Measurements from ENCODE around the gene BCAR1. TPM values are rescaled to one million over a fixed set of nuclear protein-coding genes. Genes with fewer than 3 reads are reported as not detected.
A peak's percentile ranks its signal among the peaks of the same experiment; 100 is the strongest.

Gene BCAR1
- total and polyA plus RNA-seq, 5 donors from 2014 or later: 0.27 to 0.44 (median 0.38) TPM; not detected in 2

DNA sequence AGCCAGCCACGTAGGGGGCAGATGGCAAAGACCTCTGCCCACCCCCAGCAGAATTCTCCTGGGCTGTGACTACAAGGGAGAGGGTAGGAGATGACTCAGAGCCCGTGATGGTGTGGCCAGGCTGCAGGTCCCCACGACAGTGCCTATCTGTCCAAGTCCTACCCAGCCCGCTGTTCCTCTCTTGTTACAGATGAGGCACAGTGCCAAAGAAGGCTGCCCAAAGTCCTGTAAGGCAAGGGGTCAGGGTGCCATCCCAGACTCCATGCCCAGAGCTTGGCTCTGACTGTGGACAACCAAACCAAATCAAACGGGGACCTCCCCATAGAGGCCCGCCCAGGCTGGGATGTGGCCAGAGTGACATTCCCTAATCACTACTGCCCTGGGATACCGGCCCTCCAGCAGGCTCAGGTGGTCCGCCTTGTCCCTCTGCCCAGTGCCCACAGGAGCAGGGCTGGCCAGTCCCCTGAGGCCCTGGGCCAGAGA lies 12.6 kb upstream of the BCAR1 start:
- H3K4me1 ChIP-seq (ENCODE audit: control insufficient read depth, insufficient read depth, low read length, poor library complexity, severe bottlenecking): peaks cover 14% of the 10 kb centered on the region
- no peak for DNase-seq
- Mint-ChIP-seq H3K4me3 (peak overlapping the region; percentile 68 to 90 (median 76)), H3K27me3 (peaks cover 57% of the 10 kb centered on the region), H3K9me3 (peaks cover 0 to 2% (median 0%) of the 10 kb centered on the region in 7 donors), H3K27ac (no peak overlapping the region), H3K4me1 (peaks cover 0 to 12% (median 4%) of the 10 kb centered on the region in 4 donors), H3K36me3 (no peaks in the 10 kb centered on the region)
- peaks cover 3% of the 10 kb centered on the region for H3K27me3 ChIP-seq (ENCODE audit: control insufficient read depth, insufficient read depth, low read length)
- no peaks in the 10 kb centered on the region for H3K36me3 ChIP-seq (ENCODE audit: control insufficient read depth, insufficient read depth, low read length)
- H3K9me3 ChIP-seq (ENCODE audit: control insufficient read depth in 2 of 2, low read length in 2 of 2): no peaks in the 10 kb centered on the region
- no peak overlapping the region for H3K4me3 ChIP-seq (ENCODE audit: low read depth, low read length)
- no peak overlapping the region for H3K27ac ChIP-seq (ENCODE audit: insufficient read depth, low read length, poor library complexity, severe bottlenecking)
- ATAC-seq (ENCODE audit: low read depth in 2 of 2): no peak

DNA sequence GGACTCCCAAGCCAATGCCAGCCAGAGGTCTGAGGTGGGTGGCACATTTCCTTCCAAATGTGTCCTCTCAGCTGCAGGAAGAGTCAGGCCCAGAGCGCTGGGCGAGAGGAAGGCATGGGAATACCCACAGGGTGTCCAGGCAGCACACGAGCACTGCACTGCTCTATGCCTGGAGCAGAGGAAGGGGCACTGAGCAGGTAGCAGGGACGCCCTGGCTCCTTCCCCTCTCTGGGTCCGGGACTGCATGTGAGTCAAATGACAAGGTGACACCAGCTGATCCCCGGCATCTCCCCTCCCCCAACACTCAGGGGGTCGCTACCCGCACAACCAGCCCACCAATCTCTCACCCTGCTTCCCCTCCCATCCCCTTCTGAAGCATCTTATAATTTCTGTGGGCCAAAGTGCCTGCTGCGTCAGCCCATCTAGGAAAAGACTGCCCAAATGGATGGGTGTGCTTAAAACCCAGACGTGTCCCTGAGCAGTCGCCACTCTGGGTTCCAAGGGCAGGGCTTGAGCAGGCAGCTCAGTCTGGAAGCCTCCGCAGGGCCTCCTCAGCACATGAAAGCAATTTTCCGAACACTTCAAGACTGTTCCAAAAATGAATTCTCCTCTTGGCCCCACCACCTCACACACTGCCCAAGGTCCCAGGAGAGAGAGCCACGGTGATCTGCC lies 12.0 kb upstream of the BCAR1 start:
- H3K4me3 ChIP-seq (ENCODE audit: low read depth, low read length): no peak overlapping the region
- Mint-ChIP-seq H3K27ac (peak overlapping the region in 1 of 3 donors; percentile 48), H3K9me3 (peaks cover 0 to 2% (median 0%) of the 10 kb centered on the region in 7 donors), H3K4me3 (peak overlapping the region in 2 of 4 donors; percentile 50 to 62), H3K4me1 (peaks cover 0 to 12% (median 4%) of the 10 kb centered on the region in 4 donors), H3K27me3 (peaks cover 57% of the 10 kb centered on the region), H3K36me3 (no peaks in the 10 kb centered on the region)
- peaks cover 3% of the 10 kb centered on the region for H3K27me3 ChIP-seq (ENCODE audit: control insufficient read depth, insufficient read depth, low read length)
- no peak overlapping the region for H3K27ac ChIP-seq (ENCODE audit: insufficient read depth, low read length, poor library complexity, severe bottlenecking)
- H3K36me3 ChIP-seq (ENCODE audit: control insufficient read depth, insufficient read depth, low read length): no peaks in the 10 kb centered on the region
- ATAC-seq (ENCODE audit: low read depth in 2 of 2) (no peak), DNase-seq (no peak)
- H3K9me3 ChIP-seq (ENCODE audit: control insufficient read depth in 2 of 2, low read length in 2 of 2): no peaks in the 10 kb centered on the region
- peaks cover 14% of the 10 kb centered on the region for H3K4me1 ChIP-seq (ENCODE audit: control insufficient read depth, insufficient read depth, low read length, poor library complexity, severe bottlenecking)

GRCh38 chr16:75262800-75263127 lies 11.3 kb upstream of the BCAR1 start:
- peaks cover 3% of the 10 kb centered on the region for H3K27me3 ChIP-seq (ENCODE audit: control insufficient read depth, insufficient read depth, low read length)
- no peaks in the 10 kb centered on the region for H3K36me3 ChIP-seq (ENCODE audit: control insufficient read depth, insufficient read depth, low read length)
- H3K4me3 Mint-ChIP-seq: peak overlapping the region in 2 of 4 donors; percentile 13 to 32
- peaks cover 14% of the 10 kb centered on the region for H3K4me1 ChIP-seq (ENCODE audit: control insufficient read depth, insufficient read depth, low read length, poor library complexity, severe bottlenecking)
- H3K4me1 Mint-ChIP-seq: peaks cover 0 to 12% (median 4%) of the 10 kb centered on the region in 4 donors
- H3K4me3 ChIP-seq (ENCODE audit: low read depth, low read length): no peak overlapping the region
- H3K27ac Mint-ChIP-seq: peak overlapping the region in 1 of 3 donors; percentile 60
- H3K9me3 ChIP-seq (ENCODE audit: control insufficient read depth in 2 of 2, low read length in 2 of 2): no peaks in the 10 kb centered on the region
- H3K27ac ChIP-seq (ENCODE audit: insufficient read depth, low read length, poor library complexity, severe bottlenecking): no peak overlapping the region
- ATAC-seq (ENCODE audit: low read depth in 2 of 2): no peak
- peaks cover 0 to 2% (median 0%) of the 10 kb centered on the region in 7 donors for H3K9me3 Mint-ChIP-seq
- no peaks in the 10 kb centered on the region for H3K36me3 Mint-ChIP-seq
- H3K27me3 Mint-ChIP-seq: peaks cover 57% of the 10 kb centered on the region
- no peak for DNase-seq

GRCh38 chr16:75262104-75262799 lies 10.8 kb upstream of the BCAR1 start:
- Mint-ChIP-seq H3K27ac (no peak overlapping the region), H3K36me3 (no peaks in the 10 kb centered on the region), H3K27me3 (peaks cover 52% of the 10 kb centered on the region), H3K9me3 (peaks cover 0 to 2% (median 0%) of the 10 kb centered on the region in 7 donors), H3K4me1 (peaks cover 0 to 12% (median 4%) of the 10 kb centered on the region in 4 donors), H3K4me3 (peak overlapping the region in 2 of 4 donors; percentile 27 to 48)
- Histone ChIP-seq H3K27me3 (ENCODE audit: control insufficient read depth, insufficient read depth, low read length) (peaks cover 3% of the 10 kb centered on the region), H3K4me3 (ENCODE audit: low read depth, low read length) (no peak overlapping the region), H3K4me1 (ENCODE audit: control insufficient read depth, insufficient read depth, low read length, poor library complexity, severe bottlenecking) (peaks cover 14% of the 10 kb centered on the region), H3K9me3 (ENCODE audit: control insufficient read depth in 2 of 2, low read length in 2 of 2) (no peaks in the 10 kb centered on the region), H3K36me3 (ENCODE audit: control insufficient read depth, insufficient read depth, low read length) (no peaks in the 10 kb centered on the region), H3K27ac (ENCODE audit: insufficient read depth, low read length, poor library complexity, severe bottlenecking) (no peak overlapping the region)
- DNase-seq: no peak
- no peak for ATAC-seq (ENCODE audit: low read depth in 2 of 2)

DNA sequence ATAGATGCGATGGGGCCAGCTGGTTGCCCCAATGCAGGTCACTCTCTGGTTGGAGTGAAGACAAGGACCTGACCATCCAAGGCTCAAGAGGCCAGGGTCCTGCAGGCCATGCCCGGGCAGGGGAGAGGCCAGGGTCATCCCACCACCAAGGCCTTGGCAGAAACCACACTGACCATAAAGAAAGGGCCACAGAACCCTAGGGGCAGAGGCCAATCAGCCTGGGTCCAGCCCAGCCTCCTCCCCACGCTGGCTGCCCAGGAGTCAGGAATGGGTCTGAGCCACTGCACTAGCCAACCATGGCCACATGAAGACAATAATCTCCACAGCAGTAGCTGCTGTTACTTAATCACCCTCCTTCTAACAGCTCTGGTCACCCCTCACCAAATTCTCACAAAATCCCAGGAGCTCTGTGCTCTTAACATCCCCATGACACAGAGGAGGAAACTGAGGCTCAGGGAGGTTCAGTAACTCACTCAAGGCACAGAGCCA lies 10.2 kb upstream of the BCAR1 start:
- peaks cover 0 to 12% (median 4%) of the 10 kb centered on the region in 4 donors for H3K4me1 Mint-ChIP-seq
- H3K4me1 ChIP-seq (ENCODE audit: control insufficient read depth, insufficient read depth, low read length, poor library complexity, severe bottlenecking): peaks cover 14% of the 10 kb centered on the region
- no peaks in the 10 kb centered on the region for H3K36me3 ChIP-seq (ENCODE audit: control insufficient read depth, insufficient read depth, low read length)
- H3K9me3 ChIP-seq (ENCODE audit: control insufficient read depth in 2 of 2, low read length in 2 of 2): no peaks in the 10 kb centered on the region
- no peak overlapping the region for H3K27ac Mint-ChIP-seq
- ATAC-seq (ENCODE audit: low read depth in 2 of 2) (no peak), DNase-seq (no peak)
- H3K4me3 ChIP-seq (ENCODE audit: low read depth, low read length): no peak overlapping the region
- peaks cover 48% of the 10 kb centered on the region for H3K27me3 Mint-ChIP-seq
- peak overlapping the region in 1 of 4 donors; percentile 48 for H3K4me3 Mint-ChIP-seq
- H3K36me3 Mint-ChIP-seq: no peaks in the 10 kb centered on the region
- H3K9me3 Mint-ChIP-seq: peaks cover 0 to 2% (median 0%) of the 10 kb centered on the region in 7 donors
- peaks cover 3% of the 10 kb centered on the region for H3K27me3 ChIP-seq (ENCODE audit: control insufficient read depth, insufficient read depth, low read length)
- no peak overlapping the region for H3K27ac ChIP-seq (ENCODE audit: insufficient read depth, low read length, poor library complexity, severe bottlenecking)

DNA sequence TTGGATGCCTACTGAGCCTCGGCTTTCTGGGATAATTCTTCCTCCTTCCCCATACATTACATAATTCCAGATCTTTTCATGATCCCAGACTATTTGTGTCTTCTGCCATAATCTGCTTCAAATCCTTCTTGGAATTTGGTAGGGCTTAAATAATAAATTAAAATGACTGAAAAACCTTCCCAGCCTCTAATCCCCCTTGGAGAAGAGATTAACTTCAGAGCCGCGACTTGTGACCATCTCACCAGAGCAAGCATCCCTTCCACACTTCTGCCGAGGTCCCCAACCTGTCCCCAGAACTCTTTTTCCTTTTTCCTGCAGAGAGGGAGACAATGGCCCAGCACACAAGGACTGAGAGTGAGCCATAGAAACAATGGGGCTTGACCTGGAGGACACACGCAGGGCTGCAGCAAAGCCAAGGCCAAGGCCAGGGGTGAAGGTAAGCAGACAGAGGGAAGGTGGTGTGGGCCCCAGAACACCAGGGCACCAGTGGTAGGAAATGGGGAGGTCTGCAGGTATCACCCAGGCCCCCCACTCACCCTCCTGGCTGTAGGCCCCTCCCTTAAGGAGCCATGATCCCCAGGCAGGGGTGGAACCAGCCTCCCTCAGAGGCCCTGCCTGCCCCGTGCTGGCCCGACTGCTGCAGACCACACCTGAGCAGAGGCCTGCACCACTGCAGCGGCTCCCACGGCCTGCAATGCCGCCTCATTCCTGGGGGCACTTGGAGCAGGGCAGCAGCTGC lies 9.6 kb upstream of the BCAR1 start:
- ATAC-seq (ENCODE audit: low read depth in 2 of 2): no peak
- Mint-ChIP-seq H3K27me3 (peaks cover 42% of the 10 kb centered on the region), H3K9me3 (peaks cover 0 to 2% (median 0%) of the 10 kb centered on the region in 7 donors), H3K4me3 (no peak overlapping the region), H3K36me3 (no peaks in the 10 kb centered on the region), H3K27ac (no peak overlapping the region), H3K4me1 (peaks cover 0 to 8% (median 4%) of the 10 kb centered on the region in 4 donors)
- Histone ChIP-seq H3K36me3 (ENCODE audit: control insufficient read depth, insufficient read depth, low read length) (no peaks in the 10 kb centered on the region), H3K27ac (ENCODE audit: insufficient read depth, low read length, poor library complexity, severe bottlenecking) (no peak overlapping the region), H3K4me1 (ENCODE audit: control insufficient read depth, insufficient read depth, low read length, poor library complexity, severe bottlenecking) (peaks cover 11% of the 10 kb centered on the region), H3K9me3 (ENCODE audit: control insufficient read depth in 2 of 2, low read length in 2 of 2) (no peaks in the 10 kb centered on the region), H3K27me3 (ENCODE audit: control insufficient read depth, insufficient read depth, low read length) (peaks cover 3% of the 10 kb centered on the region), H3K4me3 (ENCODE audit: low read depth, low read length) (no peak overlapping the region)
- DNase-seq: no peak

DNA sequence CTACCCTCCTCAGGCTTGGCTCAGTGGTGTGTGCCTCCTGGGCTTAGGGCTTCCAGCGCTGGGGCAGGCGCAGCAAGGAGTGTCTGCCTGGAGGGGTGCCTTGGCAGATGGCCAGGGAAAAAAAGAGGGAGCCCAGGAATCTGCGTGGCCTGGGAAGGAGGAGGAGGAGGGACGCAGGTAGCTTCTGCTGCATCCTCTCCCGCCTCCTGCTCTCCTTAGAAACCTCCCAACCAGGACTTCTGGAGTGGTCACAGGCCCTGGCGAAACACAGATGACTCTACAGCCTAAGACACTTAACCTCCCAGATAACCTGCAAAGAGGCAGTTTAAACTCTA lies 7.3 kb upstream of the BCAR1 start:
- no peaks in the 10 kb centered on the region for H3K27me3 ChIP-seq (ENCODE audit: control insufficient read depth, insufficient read depth, low read length)
- Mint-ChIP-seq H3K9me3 (peaks cover 0 to 2% (median 0%) of the 10 kb centered on the region in 7 donors), H3K4me3 (no peak overlapping the region), H3K4me1 (no peaks in the 10 kb centered on the region), H3K36me3 (no peaks in the 10 kb centered on the region), H3K27me3 (peaks cover 36% of the 10 kb centered on the region), H3K27ac (no peak overlapping the region)
- H3K4me3 ChIP-seq (ENCODE audit: low read depth, low read length): no peak overlapping the region
- H3K36me3 ChIP-seq (ENCODE audit: control insufficient read depth, insufficient read depth, low read length): no peaks in the 10 kb centered on the region
- no peaks in the 10 kb centered on the region for H3K9me3 ChIP-seq (ENCODE audit: control insufficient read depth in 2 of 2, low read length in 2 of 2)
- H3K4me1 ChIP-seq (ENCODE audit: control insufficient read depth, insufficient read depth, low read length, poor library complexity, severe bottlenecking): no peaks in the 10 kb centered on the region
- DNase-seq (no peak), ATAC-seq (ENCODE audit: low read depth in 2 of 2) (no peak)
- no peak overlapping the region for H3K27ac ChIP-seq (ENCODE audit: insufficient read depth, low read length, poor library complexity, severe bottlenecking)
